PC-3 (cell line): ENCODE data around the gene AFG1L. TPM values are rescaled to one million over a fixed set of nuclear protein-coding genes. Genes with fewer than 3 reads are reported as not detected.

ENCODE experiments used
- ATAC-seq: fragments of 200-7000 bp; cut with Tn5 transposase; 2 replicates; pipeline ENCODE4 v1.9.1; 2020; ENCODE audit warnings: mild to moderate bottlenecking, moderate library complexity
- BruUV-seq: library from RNA; stranded (reverse); fragments of 400-500 nt; replicated peaks from 2 replicates; lab custom pipeline; 2021; lab: Mats Ljungman, UMichigan
- CTCF ChIA-PET: fragments of 300-600 bp; sonication (Branson Sonifier 250); formaldehyde crosslinking; loops from one replicate; lab custom pipeline; 2022; ENCODE audit warnings: antibody characterized with exemption; lab: Charles Lee
- POLR2A ChIA-PET: fragments of 300-600 bp; sonication (Branson Sonifier 250); formaldehyde crosslinking; loops from one replicate; lab custom pipeline; 2022; ENCODE audit warnings: antibody characterized with exemption; ENCODE audit not compliant: unreplicated experiment; lab: Charles Lee
- DNase-seq: peaks from one replicate; pipeline ENCODE4 v3.0.0-alpha.2; 2015
- H2AFZ ChIP-seq: fragments of 300-600 bp; sonication (generic); 2 replicates; pipeline ENCODE4 v1.6.0; 2016; ENCODE audit warnings: antibody characterized with exemption, low read length
- H3F3A ChIP-seq: fragments of 300-600 bp; sonication (generic); one replicate; pipeline ENCODE4 v1.6.0; 2017; ENCODE audit warnings: antibody characterized with exemption, low read length, control low read depth, mild to moderate bottlenecking; ENCODE audit not compliant: unreplicated experiment
- H3K27ac ChIP-seq: fragments of 300-600 bp; sonication (generic); 2 replicates; pipeline ENCODE4 v1.5.1; 2016; ENCODE audit warnings: mild to moderate bottlenecking, low read length
- H3K27me3 ChIP-seq: fragments of 300-600 bp; sonication (generic); 2 replicates; pipeline ENCODE4 v1.6.1; 2016; ENCODE audit warnings: low read length, mixed read lengths
- H3K36me3 ChIP-seq: fragments of 300-600 bp; sonication (generic); 2 replicates; pipeline ENCODE4 v1.6.1; 2016; ENCODE audit warnings: low read depth, mixed run types, low read length, mixed read lengths
- H3K4me1 ChIP-seq: fragments of 300-600 bp; sonication (generic); 2 replicates; pipeline ENCODE4 v1.5.1; 2016; ENCODE audit warnings: low read length; ENCODE audit not compliant: insufficient read depth
- H3K4me2 ChIP-seq: fragments of 300-600 bp; sonication (generic); 2 replicates; pipeline ENCODE4 v1.6.0; 2016; ENCODE audit warnings: low read length
- H3K4me3 ChIP-seq: fragments of 300-600 bp; sonication (generic); 2 replicates; pipeline ENCODE4 v1.5.1; 2016; ENCODE audit warnings: mild to moderate bottlenecking, low read length, mixed read lengths
- H3K79me2 ChIP-seq: fragments of 300-600 bp; sonication (generic); 2 replicates; pipeline ENCODE4 v1.6.1; 2017; ENCODE audit warnings: low read length, mixed read lengths
- H3K9ac ChIP-seq: fragments of 300-600 bp; sonication (generic); 2 replicates; pipeline ENCODE4 v1.6.0; 2016; ENCODE audit warnings: mild to moderate bottlenecking, low read length
- H3K9me2 ChIP-seq: fragments of 300-600 bp; sonication (generic); replicated peaks from 2 replicates; pipeline ENCODE4 v1.6.1; 2016; ENCODE audit warnings: mixed run types, low read length, mixed read lengths
- H3K9me3 ChIP-seq: fragments of 300-600 bp; sonication (generic); 2 replicates; pipeline ENCODE4 v1.6.1; 2016; ENCODE audit warnings: low read length, mixed read lengths
- H4K20me1 ChIP-seq: fragments of 300-600 bp; sonication (generic); 2 replicates; pipeline ENCODE4 v1.6.1; 2016; ENCODE audit warnings: low read length, mixed read lengths
- CTCF ChIP-seq: fragments of 300-600 bp; sonication (generic); conservative IDR thresholded peaks from 2 replicates; pipeline ENCODE4 v1.5.1; 2017; ENCODE audit warnings: antibody characterized with exemption, low read depth, mild to moderate bottlenecking, low read length
- EZH2 ChIP-seq: fragments of 300-600 bp; sonication (generic); IDR thresholded peaks from one replicate; pipeline ENCODE4 v1.6.1; 2017; ENCODE audit warnings: antibody characterized with exemption, mild to moderate bottlenecking, low read length; ENCODE audit not compliant: unreplicated experiment
- EZH2phosphoT487 ChIP-seq: fragments of 300-600 bp; sonication (generic); IDR thresholded peaks from 2 replicates; pipeline ENCODE4 v1.6.1; 2018; ENCODE audit warnings: mild to moderate bottlenecking, antibody characterized with exemption, low read length, borderline replicate concordance
- intact Hi-C: fragments of 100-400 bp; cut with micrococcal nuclease; formaldehyde crosslinking; loops from 2 replicates; pipeline ENCODE4 v1.9.0; 2023
- total RNA-seq: library from RNA; depleted of rRNA; stranded (reverse); fragments of >200 nt; gene quantifications from 2 replicates; pipeline ENCODE4 v1.2.3, GENCODE V29; 2014

Gene AFG1L
- total RNA-seq, 1 experiment from 2014 or later = 3.6 TPM

GRCh38 chr6:108549741-108550140 lies 254.9 kb downstream of the AFG1L start:
- ChIA-PET POLR2A (interaction anchor here (0.6 kb wide), 1 partner anchor 341 kb away, joined by 5 read pairs; no protein-coding TSS in a partner anchor), CTCF (no interaction called here)
- Histone ChIP-seq H3K36me3 (no peaks in the 10 kb centered on the region), H3K4me2 (no peak overlapping the region), H3F3A (no peaks in the 10 kb centered on the region), H3K9ac (no peak overlapping the region), H3K9me3 (no peaks in the 10 kb centered on the region), H2AFZ (no peak overlapping the region), H3K27me3 (no peaks in the 10 kb centered on the region), H3K4me3 (no peak overlapping the region), H3K27ac (no peak overlapping the region), H3K4me1 (no peaks in the 10 kb centered on the region), H3K79me2 (no peaks in the 10 kb centered on the region), H4K20me1 (no peaks in the 10 kb centered on the region), H3K9me2 (no peaks in the 10 kb centered on the region)
- BruUV-seq = no TSS peak
- no peak for ATAC-seq
- TF ChIP-seq EZH2phosphoT487 = no peak
- no peak for TF ChIP-seq CTCF
- TF ChIP-seq EZH2 = no peak
- intact Hi-C loops = no loop called here
- no peak for DNase-seq

- ChIA-PET POLR2A (interaction anchor here (0.6 kb wide), 1 partner anchor 342 kb away, joined by 5 read pairs; no protein-coding TSS in a partner anchor), CTCF (no interaction called here)
- no peak overlapping the region for H3K27ac ChIP-seq
- H3F3A ChIP-seq = no peaks in the 10 kb centered on the region
- H3K79me2 ChIP-seq = no peaks in the 10 kb centered on the region
- no peak overlapping the region for H3K9ac ChIP-seq
- no peaks in the 10 kb centered on the region for H3K9me2 ChIP-seq
- no peak overlapping the region for H3K4me2 ChIP-seq
- no peaks in the 10 kb centered on the region for H3K9me3 ChIP-seq
- BruUV-seq = no TSS peak
- H3K36me3 ChIP-seq = no peaks in the 10 kb centered on the region
- intact Hi-C loops = no loop called here
- H3K4me3 ChIP-seq = no peak overlapping the region
- DNase-seq (no peak), ATAC-seq (no peak)
- H3K27me3 ChIP-seq = no peaks in the 10 kb centered on the region
- H2AFZ ChIP-seq = no peak overlapping the region
- H3K4me1 ChIP-seq = no peaks in the 10 kb centered on the region
- no peaks in the 10 kb centered on the region for H4K20me1 ChIP-seq
- TF ChIP-seq EZH2phosphoT487 (no peak), EZH2 (no peak), CTCF (no peak)
Measured at GRCh38 chr6:108550256-108550655, 255.4 kb downstream of the AFG1L start.

GRCh38 chr6:108555399-108556052 lies 260.7 kb downstream of the AFG1L start:
- Histone ChIP-seq H3K9me3 (no peaks in the 10 kb centered on the region), H3K9me2 (no peaks in the 10 kb centered on the region), H3K79me2 (peaks cover 6% of the 10 kb centered on the region; the same call in 1 of the 2 replicates), H3K4me3 (no peak overlapping the region), H3K4me1 (peaks cover 10% of the 10 kb centered on the region), H4K20me1 (no peaks in the 10 kb centered on the region), H3K36me3 (no peaks in the 10 kb centered on the region), H3K27ac (no peak overlapping the region), H3K27me3 (no peaks in the 10 kb centered on the region), H3F3A (no peaks in the 10 kb centered on the region), H3K9ac (no peak overlapping the region), H3K4me2 (no peak overlapping the region), H2AFZ (no peak overlapping the region)
- TF ChIP-seq EZH2 = no peak
- TF ChIP-seq EZH2phosphoT487 = no peak
- TF ChIP-seq CTCF = no peak
- ChIA-PET POLR2A (interaction anchor here (0.6 kb wide), 1 partner anchor 293 kb away, joined by 4 read pairs; the partner anchor contains the start of gene ARMC2), CTCF (no interaction called here)
- intact Hi-C loops = loop anchor here (5.0 kb wide), 2 partner anchors 182 to 517 kb away; no protein-coding TSS in a partner anchor
- DNase-seq (no peak), ATAC-seq (no peak)
- no TSS peak for BruUV-seq
